HEK293T (cell line): ENCODE measurements around the gene NPHS1.

Experiments used
- FOXK2 ChIP-seq: fragments of 450-650 bp; IDR thresholded peaks from 2 replicates; pipeline ENCODE4 v1.6.1; 2016; ENCODE audit warnings: mild to moderate bottlenecking
- L3MBTL2 ChIP-seq: fragments of 450-650 bp; conservative IDR thresholded peaks from 2 replicates; pipeline ENCODE4 v1.6.1; 2016; ENCODE audit warnings: mild to moderate bottlenecking
- NFRKB ChIP-seq: fragments of 450-650 bp; IDR thresholded peaks from 2 replicates; pipeline ENCODE4 v1.6.1; 2016; ENCODE audit warnings: mild to moderate bottlenecking, moderate library complexity
- PKNOX1 ChIP-seq: fragments of 450-650 bp; IDR thresholded peaks from 2 replicates; pipeline ENCODE4 v1.6.1; 2016
- SP1 ChIP-seq: fragments of 450-650 bp; IDR thresholded peaks from 2 replicates; pipeline ENCODE4 v1.6.1; 2017
- ZNF384 ChIP-seq: fragments of 450-650 bp; IDR thresholded peaks from 2 replicates; pipeline ENCODE4 v1.6.1; 2016

GRCh38 chr19:35793381-35794165 is 58.7 kb downstream of the NPHS1 start:
- TF ChIP-seq L3MBTL2, result no peak
- no peak for TF ChIP-seq SP1
- no peak for TF ChIP-seq ZNF384
- TF ChIP-seq NFRKB, result no peak
- TF ChIP-seq PKNOX1, result no peak
- no peak for TF ChIP-seq FOXK2
